ENCODE data around the gene TMEM240. TPM values are rescaled to one million over a fixed set of nuclear protein-coding genes. Genes with fewer than 3 reads are reported as not detected.

TMEM240 gene
- total RNA-seq, 1 donor from 2014 or later, result 7.0 TPM

- Histone ChIP-seq H3K4me3 (ENCODE audit: insufficient read depth, low read depth, low read length) (no peak overlapping the region), H3K36me3 (ENCODE audit: insufficient read depth, low read length) (no peaks in the 10 kb centered on the region), H2AFZ (ENCODE audit: low read depth, low read length) (no peak overlapping the region), H3K27ac (ENCODE audit: low read depth, low read length) (no peak overlapping the region), H3K9ac (ENCODE audit: low read length) (no peak overlapping the region), H4K20me1 (ENCODE audit: insufficient read depth, low read length) (peaks cover 36% of the 10 kb centered on the region), H3K4me1 (ENCODE audit: insufficient read depth, low read length) (no peaks in the 10 kb centered on the region), H3K79me2 (ENCODE audit: insufficient read depth, low read length) (peaks cover 19% of the 10 kb centered on the region), H3K9me3 (ENCODE audit: insufficient read depth, low read depth, low read length) (no peaks in the 10 kb centered on the region), H3K4me2 (ENCODE audit: low read length) (no peak overlapping the region), H3K27me3 (ENCODE audit: insufficient read depth, low read length) (no peaks in the 10 kb centered on the region)
- Mint-ChIP-seq H3K27ac (ENCODE audit: unreplicated experiment) (no peak overlapping the region), H3K27me3 (ENCODE audit: low read depth, unreplicated experiment) (no peaks in the 10 kb centered on the region), H3K9me3 (ENCODE audit: unreplicated experiment) (no peaks in the 10 kb centered on the region), H3K36me3 (ENCODE audit: low read depth, unreplicated experiment) (peaks cover 2% of the 10 kb centered on the region), H3K4me3 (ENCODE audit: unreplicated experiment) (no peak overlapping the region), H3K4me1 (ENCODE audit: low read depth, unreplicated experiment) (peaks cover 11% of the 10 kb centered on the region)
- TF ChIP-seq EZH2 (IDR thresholded peaks at IDR 0.05; ENCODE audit: insufficient read depth, low read length) (no peak), CTCF (IDR thresholded peaks at IDR 0.05; ENCODE audit: insufficient read depth, low read depth, low read length) (no peak)
- DNase-seq (ENCODE audit: low read depth) (no peak), FAIRE-seq (no peak)
These were observed 7.1 kb upstream of the TMEM240 start for GRCh38 chr1:1547476-1547875.

- H3K4me1 Mint-ChIP-seq (ENCODE audit: low read depth, unreplicated experiment), result peaks cover 11% of the 10 kb centered on the region
- no peaks in the 10 kb centered on the region for H3K27me3 Mint-ChIP-seq (ENCODE audit: low read depth, unreplicated experiment)
- no peaks in the 10 kb centered on the region for H3K9me3 ChIP-seq (ENCODE audit: insufficient read depth, low read depth, low read length)
- no peak overlapping the region for H3K4me3 Mint-ChIP-seq (ENCODE audit: unreplicated experiment)
- H3K4me2 ChIP-seq (ENCODE audit: low read length), result no peak overlapping the region
- H3K79me2 ChIP-seq (ENCODE audit: insufficient read depth, low read length), result peaks cover 15% of the 10 kb centered on the region
- FAIRE-seq, result no peak
- no peak overlapping the region for H3K9ac ChIP-seq (ENCODE audit: low read length)
- no peaks in the 10 kb centered on the region for H3K9me3 Mint-ChIP-seq (ENCODE audit: unreplicated experiment)
- peaks cover 34% of the 10 kb centered on the region for H4K20me1 ChIP-seq (ENCODE audit: insufficient read depth, low read length)
- no peak for DNase-seq (ENCODE audit: low read depth)
- H3K4me3 ChIP-seq (ENCODE audit: insufficient read depth, low read depth, low read length), result no peak overlapping the region
- no peaks in the 10 kb centered on the region for H3K36me3 ChIP-seq (ENCODE audit: insufficient read depth, low read length)
- H3K27ac Mint-ChIP-seq (ENCODE audit: unreplicated experiment), result no peak overlapping the region
- H2AFZ ChIP-seq (ENCODE audit: low read depth, low read length), result no peak overlapping the region
- H3K27ac ChIP-seq (ENCODE audit: low read depth, low read length), result no peak overlapping the region
- no peak for TF ChIP-seq EZH2 (IDR thresholded peaks at IDR 0.05; ENCODE audit: insufficient read depth, low read length)
- no peak for TF ChIP-seq CTCF (IDR thresholded peaks at IDR 0.05; ENCODE audit: insufficient read depth, low read depth, low read length)
- no peaks in the 10 kb centered on the region for H3K4me1 ChIP-seq (ENCODE audit: insufficient read depth, low read length)
- no peaks in the 10 kb centered on the region for H3K27me3 ChIP-seq (ENCODE audit: insufficient read depth, low read length)
- H3K36me3 Mint-ChIP-seq (ENCODE audit: low read depth, unreplicated experiment), result peaks cover 2% of the 10 kb centered on the region
These were observed 6.6 kb upstream of the TMEM240 start for GRCh38 chr1:1547011-1547410.

GRCh38 chr1:1545946-1546737 is 5.7 kb upstream of the TMEM240 start:
- Histone ChIP-seq H3K27ac (ENCODE audit: low read depth, low read length) (no peak overlapping the region), H3K4me1 (ENCODE audit: insufficient read depth, low read length) (no peaks in the 10 kb centered on the region), H3K4me2 (ENCODE audit: low read length) (no peak overlapping the region), H2AFZ (ENCODE audit: low read depth, low read length) (no peak overlapping the region), H3K4me3 (ENCODE audit: insufficient read depth, low read depth, low read length) (no peak overlapping the region), H3K79me2 (ENCODE audit: insufficient read depth, low read length) (peaks cover 10% of the 10 kb centered on the region), H3K36me3 (ENCODE audit: insufficient read depth, low read length) (no peaks in the 10 kb centered on the region), H3K9ac (ENCODE audit: low read length) (no peak overlapping the region), H3K27me3 (ENCODE audit: insufficient read depth, low read length) (no peaks in the 10 kb centered on the region), H4K20me1 (ENCODE audit: insufficient read depth, low read length) (peaks cover 30% of the 10 kb centered on the region), H3K9me3 (ENCODE audit: insufficient read depth, low read depth, low read length) (no peaks in the 10 kb centered on the region)
- no peaks in the 10 kb centered on the region for H3K27me3 Mint-ChIP-seq (ENCODE audit: low read depth, unreplicated experiment)
- TF ChIP-seq CTCF (IDR thresholded peaks at IDR 0.05; ENCODE audit: insufficient read depth, low read depth, low read length) (no peak), EZH2 (IDR thresholded peaks at IDR 0.05; ENCODE audit: insufficient read depth, low read length) (no peak)
- H3K27ac Mint-ChIP-seq (ENCODE audit: unreplicated experiment), result no peak overlapping the region
- H3K4me3 Mint-ChIP-seq (ENCODE audit: unreplicated experiment), result no peak overlapping the region
- FAIRE-seq (no peak), DNase-seq (ENCODE audit: low read depth) (no peak)
- H3K9me3 Mint-ChIP-seq (ENCODE audit: unreplicated experiment), result no peaks in the 10 kb centered on the region
- peaks cover 7% of the 10 kb centered on the region for H3K36me3 Mint-ChIP-seq (ENCODE audit: low read depth, unreplicated experiment)
- H3K4me1 Mint-ChIP-seq (ENCODE audit: low read depth, unreplicated experiment), result peaks cover 2% of the 10 kb centered on the region

All from astrocyte (in vitro differentiated cells and primary cell).